LHCN-M2 (cell line): Measurements from ENCODE around the gene MICU2. TPM values are rescaled to one million over a fixed set of nuclear protein-coding genes. Genes with fewer than 3 reads are reported as not detected.
"Not testable (repeated sequence)": the region's sequence is repeated elsewhere in the genome, so short reads cannot be mapped to it uniquely, and the experiment has no call there.

Experiments used
- DNase-seq: peaks from one replicate; pipeline ENCODE4 v3.0.0-alpha.2; 2012; ENCODE audit warnings: low read depth
- total RNA-seq: library from RNA; depleted of rRNA; stranded (reverse); fragments of >200 nt; gene quantifications from 2 replicates; pipeline ENCODE4 v1.2.3, GENCODE V29; 2014

MICU2 gene
- total RNA-seq, 1 experiment from 2014 or later: 138 TPM

- no peak for DNase-seq
These were observed 9.0 kb downstream of the MICU2 start for GRCh38 chr13:21594715-21595545.

DNA sequence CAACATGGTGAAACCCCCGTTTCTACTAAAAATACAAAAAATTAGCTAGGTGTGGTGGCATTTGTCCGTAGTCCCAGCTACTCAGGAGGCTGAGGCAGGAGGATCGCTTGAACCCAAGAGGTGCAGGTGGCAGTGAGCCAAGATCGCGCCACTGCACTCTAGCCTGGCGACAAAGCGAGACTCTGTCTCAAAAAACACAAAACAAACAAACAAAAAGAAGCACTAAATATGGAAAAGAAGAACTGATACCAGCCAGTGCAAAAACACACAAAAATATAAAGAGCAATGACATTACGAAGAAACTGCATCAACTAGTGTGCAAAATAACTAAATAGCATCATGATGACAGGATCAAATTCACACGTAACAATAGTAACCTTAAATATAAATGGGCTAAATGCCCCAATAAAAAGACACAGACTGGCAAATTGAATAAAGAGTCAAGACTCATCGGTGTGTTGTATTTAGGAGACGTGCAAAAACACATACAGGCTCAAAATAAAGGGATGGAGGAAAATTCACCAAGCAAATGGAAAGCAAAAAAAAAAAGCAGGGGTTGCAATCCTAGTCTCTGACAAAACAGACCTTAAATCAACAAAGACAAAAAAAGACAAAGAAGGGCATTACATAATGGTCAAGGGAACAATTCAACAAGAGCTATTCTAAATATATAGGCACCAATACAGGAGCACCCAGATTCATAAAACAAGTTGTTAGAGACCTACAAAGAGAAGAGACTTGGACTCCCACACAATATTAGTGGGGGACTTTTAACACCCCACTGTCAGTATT lies 13.1 kb downstream of the MICU2 start:
- DNase-seq: not testable (repeated sequence)

GRCh38 chr13:21590231-21590630 lies 13.7 kb downstream of the MICU2 start:
- DNase-seq: peak; percentile 67

DNA sequence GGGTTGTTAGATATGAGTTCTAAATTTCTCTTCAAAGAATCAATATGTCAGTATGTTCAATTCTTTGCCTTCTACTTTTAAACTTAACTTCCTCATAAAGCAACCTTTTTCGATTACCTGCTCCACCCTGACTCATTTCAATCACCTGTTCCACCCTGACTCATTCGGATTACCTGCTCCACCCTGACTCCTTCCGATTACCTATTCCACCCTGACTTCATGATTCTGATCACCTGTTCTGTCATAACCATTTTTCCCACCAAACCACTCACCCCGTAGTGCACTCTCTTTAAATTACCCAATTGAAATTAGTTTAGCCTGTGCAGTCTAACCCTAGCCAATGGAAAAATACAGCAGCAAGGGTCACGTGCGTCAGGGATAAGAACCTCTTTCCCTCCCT lies 14.5 kb downstream of the MICU2 start:
- not testable (repeated sequence) for DNase-seq

- DNase-seq: peak; percentile 94
These were observed 15.6 kb downstream of the MICU2 start for GRCh38 chr13:21588411-21588810.

DNA sequence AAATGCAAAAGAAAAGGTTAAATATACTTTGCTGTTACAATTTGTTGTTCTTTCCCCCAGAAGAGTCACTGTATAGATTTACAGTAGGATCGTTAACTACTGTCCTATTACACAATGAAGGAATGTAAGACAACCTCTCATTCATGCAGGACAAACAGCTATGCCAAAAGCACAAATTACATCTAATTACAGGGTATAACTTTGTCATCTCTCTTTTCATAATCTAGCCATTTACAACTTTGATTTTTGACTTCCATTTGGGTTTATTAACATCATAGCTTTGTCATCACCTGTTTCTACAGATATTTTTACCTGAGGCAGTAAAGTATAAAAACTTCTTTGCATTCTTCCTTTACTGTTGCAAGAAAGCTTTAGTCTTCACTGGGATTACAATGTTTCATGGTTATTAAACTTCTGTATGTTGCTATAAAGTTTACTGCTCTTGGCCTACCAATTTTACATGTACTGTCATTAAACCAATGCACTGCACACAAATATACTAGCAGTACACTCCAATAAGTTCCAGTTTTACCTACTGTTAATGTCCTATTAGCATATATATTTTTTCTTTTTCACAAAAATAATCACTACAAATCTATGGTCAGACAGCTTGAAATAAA lies 18.9 kb downstream of the MICU2 start:
- no peak for DNase-seq

DNA sequence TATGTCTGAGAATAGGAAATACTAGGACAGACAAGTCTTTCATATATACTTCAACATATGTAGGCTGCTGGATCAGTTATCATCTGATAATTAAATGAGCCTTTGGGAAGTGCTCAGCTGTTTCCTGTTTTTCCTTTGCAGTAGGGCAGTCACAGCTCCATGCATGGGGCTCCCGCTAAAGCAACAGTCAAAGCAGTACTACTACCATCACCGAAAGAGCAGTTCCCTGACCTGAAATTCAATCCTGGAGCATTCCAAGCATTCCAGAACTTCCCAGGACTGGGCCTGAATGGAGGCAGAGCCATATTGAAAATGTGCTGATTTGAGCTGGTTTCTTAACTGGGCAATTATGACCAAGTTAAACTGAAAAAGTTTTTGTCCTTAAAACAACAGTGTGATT lies 20.5 kb downstream of the MICU2 start:
- peak; percentile 89 for DNase-seq

DNA sequence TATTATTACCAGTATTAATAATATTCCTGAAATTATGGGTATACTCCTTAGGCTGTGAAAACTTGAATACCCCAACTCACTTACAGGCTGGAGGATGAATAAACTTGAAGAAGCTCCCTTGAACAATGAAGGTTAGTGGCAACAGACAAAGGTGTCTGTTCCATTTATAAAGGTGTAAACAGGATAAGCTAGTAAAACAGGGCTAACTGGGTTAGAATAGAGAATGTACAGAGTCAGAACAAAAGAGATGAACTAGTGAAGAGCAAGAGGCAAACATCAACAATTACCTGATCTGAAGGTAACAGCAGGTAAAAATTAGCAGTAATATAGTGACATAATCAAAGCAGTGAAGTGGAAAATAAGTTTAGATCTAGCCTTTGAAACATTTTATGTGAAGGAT lies 23.2 kb downstream of the MICU2 start:
- DNase-seq: no peak

DNA sequence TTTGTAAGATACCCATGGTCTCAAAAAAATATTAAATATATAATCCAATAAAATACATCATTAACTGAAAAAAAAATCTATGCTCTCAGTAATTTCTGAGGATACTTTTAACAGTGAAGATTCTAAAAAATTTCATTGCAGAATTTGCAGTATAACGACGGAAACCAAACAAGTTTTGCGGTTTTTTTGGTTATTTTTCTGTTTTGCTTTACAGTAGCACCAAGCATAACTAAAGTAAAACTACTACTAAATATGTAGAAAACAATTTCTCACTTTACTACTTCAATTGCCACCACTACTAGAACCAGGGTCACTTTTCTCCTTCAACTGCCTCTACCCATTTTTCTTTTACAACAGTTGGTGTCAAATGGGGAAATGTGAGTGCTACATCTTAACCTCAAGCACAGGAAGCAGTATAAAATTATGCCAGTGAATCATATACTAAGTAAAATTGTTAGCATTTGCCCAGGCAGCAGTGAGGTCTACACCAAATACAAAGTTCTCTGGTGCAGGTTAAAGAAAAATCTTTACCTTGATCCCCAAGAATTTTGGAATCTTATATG lies 24.1 kb downstream of the MICU2 start:
- peak; percentile 62 for DNase-seq

DNA sequence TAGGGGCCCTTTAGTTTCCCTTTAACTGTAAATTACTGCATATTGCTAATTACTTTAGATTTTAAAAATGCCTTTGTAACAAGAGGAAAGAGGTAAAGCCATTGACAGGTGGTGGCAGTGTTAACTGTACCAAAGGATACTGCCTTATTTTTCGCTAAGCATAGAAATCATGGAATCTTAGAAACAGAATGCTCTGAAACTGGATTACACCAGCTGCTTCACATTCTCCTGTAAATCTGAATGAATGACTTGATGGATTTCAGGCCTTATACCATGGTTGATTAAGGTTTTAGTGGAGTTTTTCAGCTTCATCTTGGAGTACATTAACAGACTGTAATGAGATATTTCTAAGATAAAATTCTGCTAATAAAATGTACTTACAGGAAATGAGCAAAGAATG lies 25.2 kb downstream of the MICU2 start:
- peak; percentile 23 for DNase-seq

GRCh38 chr13:21576426-21576825 lies 27.5 kb downstream of the MICU2 start:
- DNase-seq: peak; percentile 91

DNA sequence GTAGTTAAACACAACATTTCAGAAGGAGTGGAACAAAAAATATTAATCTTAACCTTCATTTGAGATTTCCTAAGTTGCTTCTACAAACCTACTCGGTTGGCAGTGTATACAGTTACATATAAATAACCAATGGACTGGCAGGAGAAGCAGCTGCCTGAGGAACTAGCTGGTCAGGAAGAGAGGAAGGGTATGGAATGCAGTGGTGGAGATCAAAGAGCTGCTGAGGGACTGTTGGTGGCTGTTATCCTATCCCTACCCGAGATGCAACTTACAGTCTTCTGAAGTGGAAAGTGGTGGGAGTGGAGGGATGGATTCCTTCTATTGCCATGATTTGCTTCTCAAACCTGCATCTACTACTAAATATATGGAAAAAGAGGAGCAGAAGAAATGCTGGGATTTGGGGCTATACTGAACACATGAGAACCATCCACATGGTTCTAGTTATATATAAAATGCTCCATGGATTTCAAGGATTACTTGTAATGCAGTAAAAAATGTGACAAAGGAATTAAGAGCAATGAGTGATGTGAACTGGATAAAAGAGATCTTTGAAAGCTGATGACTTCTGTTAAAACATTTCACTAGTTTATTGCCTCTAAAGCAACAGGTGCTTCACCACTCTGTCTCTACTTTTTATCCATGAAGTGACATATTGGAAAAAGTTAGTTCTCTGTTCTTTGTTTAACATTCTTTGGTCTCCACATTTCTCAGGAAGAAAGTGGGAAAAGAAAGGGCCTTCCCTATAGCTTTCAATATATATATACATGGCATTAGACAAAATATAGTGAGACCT lies 29.9 kb downstream of the MICU2 start:
- DNase-seq: peak; percentile 72

GRCh38 chr13:21569686-21570085 lies 34.3 kb downstream of the MICU2 start:
- DNase-seq: no peak

GRCh38 chr13:21568854-21569253 lies 35.1 kb downstream of the MICU2 start:
- no peak for DNase-seq

- no peak for DNase-seq
These were observed 36.3 kb downstream of the MICU2 start for GRCh38 chr13:21567714-21568113.

GRCh38 chr13:21557995-21558394 lies 46.0 kb downstream of the MICU2 start:
- DNase-seq: peak; percentile 41

DNA sequence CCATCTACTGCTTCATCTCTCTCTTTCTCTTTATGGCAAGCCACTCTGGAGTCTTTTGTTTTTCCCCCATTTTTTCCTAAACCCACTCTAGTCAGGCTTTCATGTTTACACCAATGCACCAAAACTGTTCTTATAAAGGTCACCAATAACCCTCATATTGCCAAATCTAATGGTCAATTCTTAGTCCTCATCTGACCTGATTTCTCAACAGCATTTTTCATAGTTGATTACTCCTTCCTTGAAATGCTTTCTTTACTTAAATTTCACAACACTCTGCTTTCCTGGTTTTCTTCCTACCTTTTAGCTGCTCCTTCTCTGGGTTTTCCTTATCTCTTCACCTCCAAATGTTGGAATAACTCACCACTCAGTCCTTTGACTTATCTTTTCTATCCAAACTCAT lies 47.9 kb downstream of the MICU2 start:
- DNase-seq: no peak

DNA sequence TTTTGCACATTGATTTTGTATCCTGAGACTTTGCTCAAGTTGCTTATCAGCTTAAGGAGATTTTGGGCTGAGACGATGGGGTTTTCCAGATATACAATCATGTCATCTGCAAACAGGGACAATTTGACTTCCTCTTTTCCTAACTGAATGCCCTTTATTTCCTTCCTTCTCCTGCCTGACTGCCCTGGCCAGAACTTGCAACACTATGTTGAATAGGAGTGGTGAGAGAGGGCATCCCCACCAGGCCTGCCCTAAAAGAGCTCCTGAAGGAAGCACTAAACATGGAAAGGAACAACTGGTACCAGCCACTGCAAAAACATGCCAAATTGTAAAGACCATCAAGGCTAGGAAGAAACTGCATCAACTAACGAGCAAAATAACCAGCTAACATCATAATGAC lies 50.7 kb downstream of the MICU2 start:
- DNase-seq: not testable (repeated sequence)

GRCh38 chr13:21550918-21551317 lies 53.1 kb downstream of the MICU2 start:
- DNase-seq: no peak

GRCh38 chr13:21549633-21550032 lies 54.3 kb downstream of the MICU2 start:
- DNase-seq: peak; percentile 38

- no peak for DNase-seq
These were observed 55.4 kb downstream of the MICU2 start for GRCh38 chr13:21548577-21548976.
